ENCODE results near the gene CDCA8. TPM values are rescaled to one million over a fixed set of nuclear protein-coding genes. Genes with fewer than 3 reads are reported as not detected.

Gene CDCA8
- total RNA-seq, 1 experiment from 2014 or later: 51.7 TPM

DNA sequence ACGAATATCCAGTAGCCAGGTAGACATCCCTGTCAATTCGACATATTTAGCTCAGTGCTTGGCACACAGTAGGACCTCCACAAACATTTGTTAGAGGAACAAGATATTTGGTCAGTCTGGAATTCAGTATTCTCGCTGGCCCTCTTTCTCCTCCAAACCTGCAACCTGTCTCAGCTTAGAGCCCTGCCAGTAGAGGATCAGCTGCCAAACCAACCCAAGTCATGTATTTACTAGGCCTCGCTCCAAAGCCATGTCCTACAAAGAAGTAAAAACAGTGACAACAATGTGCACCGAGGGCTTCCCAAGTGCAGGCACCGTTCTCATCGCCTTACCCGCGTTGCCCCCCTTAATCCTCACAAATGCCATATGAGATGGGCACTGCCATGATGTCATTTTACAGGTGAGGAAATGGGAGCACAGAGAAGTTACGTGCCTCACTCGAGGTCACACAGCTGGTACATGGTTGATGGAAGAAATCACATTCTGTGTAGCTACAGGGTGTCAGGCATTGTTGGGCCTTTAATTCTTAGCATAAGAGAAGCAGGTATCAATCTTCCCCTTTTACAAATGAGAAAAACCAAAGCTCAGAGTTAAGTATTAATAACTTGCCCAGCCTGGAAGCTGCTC, 26.0 kb upstream of the CDCA8 start:
- H4K20me1 ChIP-seq (ENCODE audit: insufficient read depth): no peaks in the 10 kb centered on the region
- H3K9me2 ChIP-seq (ENCODE audit: insufficient read depth): no peaks in the 10 kb centered on the region
- H3K27ac ChIP-seq (ENCODE audit: low read depth, low read length): no peak overlapping the region
- BruUV-seq (replicated peaks): no TSS peak
- H3K9ac ChIP-seq (ENCODE audit: low read length): no peak overlapping the region
- ChIA-PET CTCF (no interaction called here), RAD21 (ENCODE audit: low non-redundant PET in 1 of 2, low total read pairs in 2 of 2, uncharacterized antibody in 2 of 2, unreplicated experiment in 2 of 2) (no interaction called here), POLR2A (no interaction called here)
- no peaks in the 10 kb centered on the region for H3K4me1 ChIP-seq (ENCODE audit: control insufficient read depth in 1 of 2, insufficient read depth in 2 of 2, low read length in 2 of 2)
- H3K9me3 ChIP-seq (ENCODE audit: control insufficient read depth in 1 of 2, insufficient read depth in 1 of 2, low read depth in 1 of 2, low read length in 2 of 2): no peaks in the 10 kb centered on the region
- DNase-seq (ENCODE audit: low read depth, low spot score): no peak
- no peak for ATAC-seq
- no peak overlapping the region for H3K4me2 ChIP-seq (ENCODE audit: low read length)
- TF ChIP-seq SP1 (IDR thresholded peaks at IDR 0.05; ENCODE audit: low read depth): no peak
- no peak for TF ChIP-seq ELF1 (IDR thresholded peaks at IDR 0.05; ENCODE audit: borderline replicate concordance, low read depth)
- TF ChIP-seq POLR2AphosphoS5 (IDR thresholded peaks at IDR 0.05; ENCODE audit: low read depth, low read length): no peak
- no peak for TF ChIP-seq EGR1 (IDR thresholded peaks at IDR 0.05; ENCODE audit: low read depth)
- TF ChIP-seq CEBPB (IDR thresholded peaks at IDR 0.05; ENCODE audit: low read depth): no peak
- no peak for TF ChIP-seq RAD21 (IDR thresholded peaks at IDR 0.05; ENCODE audit: low read depth)
- TF ChIP-seq JUND (IDR thresholded peaks at IDR 0.05): no peak
- TF ChIP-seq, protein P1, sequence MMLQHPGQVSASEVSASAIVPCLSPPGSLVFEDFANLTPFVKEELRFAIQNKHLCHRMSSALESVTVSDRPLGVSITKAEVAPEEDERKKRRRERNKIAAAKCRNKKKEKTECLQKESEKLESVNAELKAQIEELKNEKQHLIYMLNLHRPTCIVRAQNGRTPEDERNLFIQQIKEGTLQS (IDR thresholded peaks at IDR 0.05): no peak
- TF ChIP-seq, protein P2, sequence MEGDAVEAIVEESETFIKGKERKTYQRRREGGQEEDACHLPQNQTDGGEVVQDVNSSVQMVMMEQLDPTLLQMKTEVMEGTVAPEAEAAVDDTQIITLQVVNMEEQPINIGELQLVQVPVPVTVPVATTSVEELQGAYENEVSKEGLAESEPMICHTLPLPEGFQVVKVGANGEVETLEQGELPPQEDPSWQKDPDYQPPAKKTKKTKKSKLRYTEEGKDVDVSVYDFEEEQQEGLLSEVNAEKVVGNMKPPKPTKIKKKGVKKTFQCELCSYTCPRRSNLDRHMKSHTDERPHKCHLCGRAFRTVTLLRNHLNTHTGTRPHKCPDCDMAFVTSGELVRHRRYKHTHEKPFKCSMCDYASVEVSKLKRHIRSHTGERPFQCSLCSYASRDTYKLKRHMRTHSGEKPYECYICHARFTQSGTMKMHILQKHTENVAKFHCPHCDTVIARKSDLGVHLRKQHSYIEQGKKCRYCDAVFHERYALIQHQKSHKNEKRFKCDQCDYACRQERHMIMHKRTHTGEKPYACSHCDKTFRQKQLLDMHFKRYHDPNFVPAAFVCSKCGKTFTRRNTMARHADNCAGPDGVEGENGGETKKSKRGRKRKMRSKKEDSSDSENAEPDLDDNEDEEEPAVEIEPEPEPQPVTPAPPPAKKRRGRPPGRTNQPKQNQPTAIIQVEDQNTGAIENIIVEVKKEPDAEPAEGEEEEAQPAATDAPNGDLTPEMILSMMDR (IDR thresholded peaks at IDR 0.05 in 2 of 3, conservative IDR thresholded peaks at IDR 0.05 in 1 of 3; ENCODE audit: borderline replicate concordance in 1 of 3, insufficient read depth in 1 of 3, low read depth in 2 of 3, low read length in 2 of 3): no peak
- TF ChIP-seq EZH2 (IDR thresholded peaks at IDR 0.05): no peak
- TF ChIP-seq POLR2A (IDR thresholded peaks at IDR 0.05; ENCODE audit: borderline replicate concordance, extremely low read depth, insufficient read depth, insufficient read length): no peak
- TF ChIP-seq ZNF274 (IDR thresholded peaks at IDR 0.05; ENCODE audit: low read depth, low read length): no peak
- TF ChIP-seq TCF7L2 (IDR thresholded peaks at IDR 0.05; ENCODE audit: borderline replicate concordance, extremely low read depth, insufficient read depth, insufficient read length): no peak
- no peak for TF ChIP-seq YY1 (IDR thresholded peaks at IDR 0.05; ENCODE audit: extremely low read depth, insufficient replicate concordance, low read depth, low read length)
- TF ChIP-seq FOSL1 (IDR thresholded peaks at IDR 0.05; ENCODE audit: low read depth): no peak
- TF ChIP-seq, protein P3, sequence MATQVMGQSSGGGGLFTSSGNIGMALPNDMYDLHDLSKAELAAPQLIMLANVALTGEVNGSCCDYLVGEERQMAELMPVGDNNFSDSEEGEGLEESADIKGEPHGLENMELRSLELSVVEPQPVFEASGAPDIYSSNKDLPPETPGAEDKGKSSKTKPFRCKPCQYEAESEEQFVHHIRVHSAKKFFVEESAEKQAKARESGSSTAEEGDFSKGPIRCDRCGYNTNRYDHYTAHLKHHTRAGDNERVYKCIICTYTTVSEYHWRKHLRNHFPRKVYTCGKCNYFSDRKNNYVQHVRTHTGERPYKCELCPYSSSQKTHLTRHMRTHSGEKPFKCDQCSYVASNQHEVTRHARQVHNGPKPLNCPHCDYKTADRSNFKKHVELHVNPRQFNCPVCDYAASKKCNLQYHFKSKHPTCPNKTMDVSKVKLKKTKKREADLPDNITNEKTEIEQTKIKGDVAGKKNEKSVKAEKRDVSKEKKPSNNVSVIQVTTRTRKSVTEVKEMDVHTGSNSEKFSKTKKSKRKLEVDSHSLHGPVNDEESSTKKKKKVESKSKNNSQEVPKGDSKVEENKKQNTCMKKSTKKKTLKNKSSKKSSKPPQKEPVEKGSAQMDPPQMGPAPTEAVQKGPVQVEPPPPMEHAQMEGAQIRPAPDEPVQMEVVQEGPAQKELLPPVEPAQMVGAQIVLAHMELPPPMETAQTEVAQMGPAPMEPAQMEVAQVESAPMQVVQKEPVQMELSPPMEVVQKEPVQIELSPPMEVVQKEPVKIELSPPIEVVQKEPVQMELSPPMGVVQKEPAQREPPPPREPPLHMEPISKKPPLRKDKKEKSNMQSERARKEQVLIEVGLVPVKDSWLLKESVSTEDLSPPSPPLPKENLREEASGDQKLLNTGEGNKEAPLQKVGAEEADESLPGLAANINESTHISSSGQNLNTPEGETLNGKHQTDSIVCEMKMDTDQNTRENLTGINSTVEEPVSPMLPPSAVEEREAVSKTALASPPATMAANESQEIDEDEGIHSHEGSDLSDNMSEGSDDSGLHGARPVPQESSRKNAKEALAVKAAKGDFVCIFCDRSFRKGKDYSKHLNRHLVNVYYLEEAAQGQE (IDR thresholded peaks at IDR 0.05; ENCODE audit: low read depth): no peak
- H2AFZ ChIP-seq (ENCODE audit: low read depth, low read length, poor library complexity, severe bottlenecking): no peak overlapping the region
- H3K79me2 ChIP-seq (ENCODE audit: insufficient read depth, low read length): no peaks in the 10 kb centered on the region
- no peak overlapping the region for H3K4me3 ChIP-seq (replicated peaks in 1 of 2; ENCODE audit: low read depth in 1 of 2, low read length in 2 of 2)
- no peaks in the 10 kb centered on the region for H3K36me3 ChIP-seq (ENCODE audit: control insufficient read depth in 1 of 2, insufficient read depth in 2 of 2, low read length in 2 of 2)
- H3K27me3 ChIP-seq (ENCODE audit: insufficient read depth, low read length): peaks cover 21% of the 10 kb centered on the region
- intact Hi-C loops (cut with micrococcal nuclease): no loop called here
